GM23338 (cell line): ENCODE data around the gene DUSP5. TPM values are rescaled to one million over a fixed set of nuclear protein-coding genes. Genes with fewer than 3 reads are reported as not detected.

Experiments
- ATAC-seq: fragments of 200-7000 bp; cut with Tn5 transposase; 3 replicates; pipeline ENCODE4 v1.9.1; 2020
- DNase-seq: peaks from one replicate; pipeline ENCODE4 v3.0.0-alpha.2; 2015; ENCODE audit warnings: low spot score
- H2AFZ ChIP-seq: fragments of 200-600 bp; sonication (generic); 2 replicates; pipeline ENCODE4 v1.8.0; 2016; ENCODE audit warnings: antibody characterized with exemption, mild to moderate bottlenecking, moderate library complexity
- H3F3A ChIP-seq: fragments of 200-600 bp; sonication (generic); replicated peaks from 2 replicates; pipeline ENCODE4 v1.8.0; 2017; ENCODE audit warnings: antibody characterized with exemption, mixed run types, low read depth
- H3K27ac ChIP-seq: fragments of 200-600 bp; sonication (generic); 2 replicates; pipeline ENCODE4 v1.6.1; 2016; ENCODE audit warnings: low read depth
- H3K27me3 ChIP-seq: fragments of 200-600 bp; sonication (generic); 2 replicates; pipeline ENCODE4 v1.8.0; 2016; ENCODE audit warnings: mild to moderate bottlenecking, mixed run types, moderate library complexity; ENCODE audit not compliant: insufficient read depth
- H3K36me3 ChIP-seq: fragments of 200-600 bp; sonication (generic); 2 replicates; pipeline ENCODE4 v1.8.0; 2016; ENCODE audit warnings: mild to moderate bottlenecking; ENCODE audit not compliant: insufficient read depth
- H3K4me1 ChIP-seq: fragments of 200-600 bp; sonication (generic); 2 replicates; pipeline ENCODE4 v1.8.0; 2016; ENCODE audit warnings: mild to moderate bottlenecking, moderate library complexity; ENCODE audit not compliant: insufficient read depth
- H3K4me2 ChIP-seq: fragments of 200-600 bp; sonication (generic); 2 replicates; pipeline ENCODE4 v1.7.1; 2017; ENCODE audit warnings: mixed run types
- H3K4me3 ChIP-seq: fragments of 200-600 bp; sonication (generic); 2 replicates; pipeline ENCODE4 v1.6.1; 2016; ENCODE audit warnings: mixed run types
- H3K79me2 ChIP-seq: fragments of 200-600 bp; sonication (generic); replicated peaks from 2 replicates; pipeline ENCODE4 v1.8.0; 2017; ENCODE audit warnings: mild to moderate bottlenecking; ENCODE audit not compliant: insufficient read depth
- H3K9me2 ChIP-seq: fragments of 200-600 bp; sonication (generic); 2 replicates; pipeline ENCODE4 v1.8.0; 2017; ENCODE audit not compliant: insufficient read depth
- H4K20me1 ChIP-seq: fragments of 200-600 bp; sonication (generic); replicated peaks from 2 replicates; pipeline ENCODE4 v1.8.0; 2017; ENCODE audit warnings: mild to moderate bottlenecking; ENCODE audit not compliant: insufficient read depth
- H3K27ac Mint-ChIP-seq: 2 replicates; pipeline ENCODE4 v1.8.0; 2020; ENCODE audit warnings: inconsistent platforms, mild to moderate bottlenecking, moderate library complexity, mixed read lengths
- H3K27me3 Mint-ChIP-seq: 3 replicates; pipeline ENCODE4 v1.8.0; 2022; ENCODE audit warnings: low read depth, mild to moderate bottlenecking, moderate library complexity, mixed read lengths, inconsistent platforms; ENCODE audit not compliant: insufficient read depth, poor library complexity
- H3K36me3 Mint-ChIP-seq: 3 replicates; pipeline ENCODE4 v1.8.0; 2021; ENCODE audit warnings: low read depth, mild to moderate bottlenecking, inconsistent platforms, moderate library complexity, mixed read lengths
- H3K4me1 Mint-ChIP-seq: 3 replicates; pipeline ENCODE4 v1.8.0; 2020; ENCODE audit warnings: mild to moderate bottlenecking, inconsistent platforms, mixed read lengths
- H3K4me3 Mint-ChIP-seq: 3 replicates; pipeline ENCODE4 v1.8.0; 2021; ENCODE audit warnings: moderate library complexity, mild to moderate bottlenecking, inconsistent platforms, mixed read lengths
- H3K9me3 Mint-ChIP-seq: 3 replicates; pipeline ENCODE4 v1.8.0; 2020; ENCODE audit warnings: moderate library complexity, mild to moderate bottlenecking, inconsistent platforms, mixed read lengths
- CREB1 ChIP-seq: fragments of 250-450 bp; sonication (Bioruptor Pico); IDR thresholded peaks from 2 replicates; pipeline ENCODE4 v1.5.0; 2020; ENCODE audit warnings: low read depth, mild to moderate bottlenecking, moderate library complexity
- EZH2 ChIP-seq: fragments of 200-600 bp; sonication (generic); IDR thresholded peaks from one replicate; pipeline ENCODE4 v1.8.0; 2017; ENCODE audit warnings: antibody characterized with exemption, mild to moderate bottlenecking, low read depth; ENCODE audit not compliant: unreplicated experiment
- EZH2phosphoT487 ChIP-seq: fragments of 200-600 bp; sonication (generic); IDR thresholded peaks from one replicate; pipeline ENCODE4 v1.8.1; 2018; ENCODE audit warnings: antibody characterized with exemption; ENCODE audit not compliant: unreplicated experiment
- JUNB ChIP-seq: IDR thresholded peaks from one replicate; pipeline ENCODE4 v1.6.1; 2016; ENCODE audit warnings: antibody characterized with exemption; ENCODE audit not compliant: unreplicated experiment
- NANOG ChIP-seq: IDR thresholded peaks from 2 replicates; pipeline ENCODE4 v1.6.1; 2016; ENCODE audit warnings: antibody characterized with exemption, borderline replicate concordance
- POLR2AphosphoS5 ChIP-seq: IDR thresholded peaks from 2 replicates; pipeline ENCODE4 v1.6.1; 2016; ENCODE audit warnings: antibody characterized with exemption, low read depth
- STAT1 ChIP-seq: IDR thresholded peaks from one replicate; pipeline ENCODE4 v1.6.1; 2016; ENCODE audit warnings: antibody characterized with exemption; ENCODE audit not compliant: unreplicated experiment
- ZNF114 ChIP-seq: fragments of 250-450 bp; sonication (Bioruptor Pico); IDR thresholded peaks from 2 replicates; pipeline ENCODE4 v1.5.0; 2020; ENCODE audit warnings: mild to moderate bottlenecking, moderate library complexity
- ZNF331 ChIP-seq: fragments of 250-450 bp; sonication (Bioruptor Pico); IDR thresholded peaks from 2 replicates; pipeline ENCODE4 v1.5.0; 2020; ENCODE audit warnings: low read depth, mild to moderate bottlenecking, moderate library complexity
- polyA plus RNA-seq: library from polyadenylated mRNA; unstranded; fragments of >200 nt; fragmentation: Nextera tagmentation; extraction: Ambion mirVana; gene quantifications from 2 replicates; pipeline ENCODE4 v1.2.1, GENCODE V29; 2016
- total RNA-seq: library from RNA; depleted of rRNA; stranded (reverse); fragments of >200 nt; shearing (Covaris generic); gene quantifications from 2 replicates; pipeline ENCODE4 v1.2.3, GENCODE V29; 2014
- TF ChIP-seq, protein P1 (sequence below): fragments of 250-450 bp; sonication (Bioruptor Pico); IDR thresholded peaks from 2 replicates; pipeline ENCODE4 v1.5.0; 2020; ENCODE audit warnings: mild to moderate bottlenecking, moderate library complexity
- TF ChIP-seq, protein P2 (sequence below), 2 experiments: fragments of 200-600 bp in 1 of 2; sonication (generic) in 1 of 2; conservative IDR thresholded peaks; 2 replicates each; pipeline versions ENCODE4 v1.5.1 to v1.6.1; 2016 to 2017; ENCODE audit warnings: antibody characterized with exemption in 2 of 2, low read depth in 2 of 2, mild to moderate bottlenecking in 2 of 2, moderate library complexity in 1 of 2
- TF ChIP-seq, protein P3 (sequence below): IDR thresholded peaks from one replicate; pipeline ENCODE4 v1.6.1; 2018; ENCODE audit warnings: antibody characterized with exemption; ENCODE audit not compliant: unreplicated experiment
- TF ChIP-seq, protein P4 (sequence below): IDR thresholded peaks from 2 replicates; pipeline ENCODE4 v1.6.1; 2016; ENCODE audit warnings: antibody characterized with exemption

The DUSP5 gene
- total and polyA plus RNA-seq, 2 experiments from 2014 or later = 10.8 to 35.9 TPM

DNA sequence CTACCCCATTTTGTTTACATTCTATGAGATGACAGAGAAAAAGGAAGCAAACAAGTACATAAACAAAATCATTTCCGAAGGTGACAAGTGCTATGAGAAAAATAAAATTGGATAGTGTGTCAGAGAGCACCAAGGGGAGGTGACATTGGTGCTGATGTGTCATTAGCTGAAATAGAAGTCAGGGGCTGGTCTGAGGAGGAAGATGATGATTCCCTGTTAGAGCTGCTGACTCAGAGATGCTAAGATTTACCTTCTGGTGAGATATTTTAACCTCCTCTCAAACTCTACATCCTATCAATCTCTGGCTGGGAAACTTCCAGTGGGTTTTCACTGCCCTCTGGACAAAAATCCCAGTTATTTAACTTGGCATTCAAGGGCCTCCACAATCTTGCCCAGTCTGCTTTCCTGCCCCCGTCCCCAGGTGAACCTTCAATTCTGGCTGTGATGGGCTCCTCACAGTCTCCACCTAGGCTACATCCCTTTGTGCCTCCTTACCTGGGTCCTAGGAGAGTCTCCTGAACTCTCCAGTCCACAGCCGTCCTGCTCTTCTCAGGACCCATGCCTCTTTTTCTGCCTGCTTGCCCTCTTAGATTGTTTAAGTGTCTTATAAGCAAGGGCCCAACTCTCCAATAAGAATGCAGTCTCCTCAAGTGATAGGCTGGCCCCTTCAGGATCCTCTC, 26.6 kb downstream of the DUSP5 start:
- TF ChIP-seq STAT1 (no peak), NANOG (no peak), POLR2AphosphoS5 (no peak), ZNF331 (CRISPR knock-in tag) (no peak), EZH2phosphoT487 (no peak), JUNB (no peak), EZH2 (no peak), CREB1 (CRISPR knock-in tag) (no peak), ZNF114 (CRISPR knock-in tag) (no peak)
- TF ChIP-seq, protein P1, sequence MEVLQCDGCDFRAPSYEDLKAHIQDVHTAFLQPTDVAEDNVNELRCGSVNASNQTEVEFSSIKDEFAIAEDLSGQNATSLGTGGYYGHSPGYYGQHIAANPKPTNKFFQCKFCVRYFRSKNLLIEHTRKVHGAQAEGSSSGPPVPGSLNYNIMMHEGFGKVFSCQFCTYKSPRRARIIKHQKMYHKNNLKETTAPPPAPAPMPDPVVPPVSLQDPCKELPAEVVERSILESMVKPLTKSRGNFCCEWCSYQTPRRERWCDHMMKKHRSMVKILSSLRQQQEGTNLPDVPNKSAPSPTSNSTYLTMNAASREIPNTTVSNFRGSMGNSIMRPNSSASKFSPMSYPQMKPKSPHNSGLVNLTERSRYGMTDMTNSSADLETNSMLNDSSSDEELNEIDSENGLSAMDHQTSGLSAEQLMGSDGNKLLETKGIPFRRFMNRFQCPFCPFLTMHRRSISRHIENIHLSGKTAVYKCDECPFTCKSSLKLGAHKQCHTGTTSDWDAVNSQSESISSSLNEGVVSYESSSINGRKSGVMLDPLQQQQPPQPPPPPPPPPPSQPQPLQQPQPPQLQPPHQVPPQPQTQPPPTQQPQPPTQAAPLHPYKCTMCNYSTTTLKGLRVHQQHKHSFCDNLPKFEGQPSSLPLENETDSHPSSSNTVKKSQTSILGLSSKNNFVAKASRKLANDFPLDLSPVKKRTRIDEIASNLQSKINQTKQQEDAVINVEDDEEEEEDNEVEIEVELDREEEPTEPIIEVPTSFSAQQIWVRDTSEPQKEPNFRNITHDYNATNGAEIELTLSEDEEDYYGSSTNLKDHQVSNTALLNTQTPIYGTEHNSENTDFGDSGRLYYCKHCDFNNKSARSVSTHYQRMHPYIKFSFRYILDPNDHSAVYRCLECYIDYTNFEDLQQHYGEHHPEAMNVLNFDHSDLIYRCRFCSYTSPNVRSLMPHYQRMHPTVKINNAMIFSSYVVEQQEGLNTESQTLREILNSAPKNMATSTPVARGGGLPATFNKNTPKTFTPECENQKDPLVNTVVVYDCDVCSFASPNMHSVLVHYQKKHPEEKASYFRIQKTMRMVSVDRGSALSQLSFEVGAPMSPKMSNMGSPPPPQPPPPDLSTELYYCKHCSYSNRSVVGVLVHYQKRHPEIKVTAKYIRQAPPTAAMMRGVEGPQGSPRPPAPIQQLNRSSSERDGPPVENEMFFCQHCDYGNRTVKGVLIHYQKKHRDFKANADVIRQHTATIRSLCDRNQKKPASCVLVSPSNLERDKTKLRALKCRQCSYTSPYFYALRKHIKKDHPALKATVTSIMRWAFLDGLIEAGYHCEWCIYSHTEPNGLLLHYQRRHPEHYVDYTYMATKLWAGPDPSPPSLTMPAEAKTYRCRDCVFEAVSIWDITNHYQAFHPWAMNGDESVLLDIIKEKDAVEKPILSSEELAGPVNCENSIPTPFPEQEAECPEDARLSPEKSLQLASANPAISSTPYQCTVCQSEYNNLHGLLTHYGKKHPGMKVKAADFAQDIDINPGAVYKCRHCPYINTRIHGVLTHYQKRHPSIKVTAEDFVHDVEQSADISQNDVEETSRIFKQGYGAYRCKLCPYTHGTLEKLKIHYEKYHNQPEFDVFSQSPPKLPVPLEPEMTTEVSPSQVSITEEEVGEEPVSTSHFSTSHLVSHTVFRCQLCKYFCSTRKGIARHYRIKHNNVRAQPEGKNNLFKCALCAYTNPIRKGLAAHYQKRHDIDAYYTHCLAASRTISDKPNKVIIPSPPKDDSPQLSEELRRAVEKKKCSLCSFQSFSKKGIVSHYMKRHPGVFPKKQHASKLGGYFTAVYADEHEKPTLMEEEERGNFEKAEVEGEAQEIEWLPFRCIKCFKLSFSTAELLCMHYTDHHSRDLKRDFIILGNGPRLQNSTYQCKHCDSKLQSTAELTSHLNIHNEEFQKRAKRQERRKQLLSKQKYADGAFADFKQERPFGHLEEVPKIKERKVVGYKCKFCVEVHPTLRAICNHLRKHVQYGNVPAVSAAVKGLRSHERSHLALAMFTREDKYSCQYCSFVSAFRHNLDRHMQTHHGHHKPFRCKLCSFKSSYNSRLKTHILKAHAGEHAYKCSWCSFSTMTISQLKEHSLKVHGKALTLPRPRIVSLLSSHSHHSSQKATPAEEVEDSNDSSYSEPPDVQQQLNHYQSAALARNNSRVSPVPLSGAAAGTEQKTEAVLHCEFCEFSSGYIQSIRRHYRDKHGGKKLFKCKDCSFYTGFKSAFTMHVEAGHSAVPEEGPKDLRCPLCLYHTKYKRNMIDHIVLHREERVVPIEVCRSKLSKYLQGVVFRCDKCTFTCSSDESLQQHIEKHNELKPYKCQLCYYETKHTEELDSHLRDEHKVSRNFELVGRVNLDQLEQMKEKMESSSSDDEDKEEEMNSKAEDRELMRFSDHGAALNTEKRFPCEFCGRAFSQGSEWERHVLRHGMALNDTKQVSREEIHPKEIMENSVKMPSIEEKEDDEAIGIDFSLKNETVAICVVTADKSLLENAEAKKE = no peak
- TF ChIP-seq, protein P2, sequence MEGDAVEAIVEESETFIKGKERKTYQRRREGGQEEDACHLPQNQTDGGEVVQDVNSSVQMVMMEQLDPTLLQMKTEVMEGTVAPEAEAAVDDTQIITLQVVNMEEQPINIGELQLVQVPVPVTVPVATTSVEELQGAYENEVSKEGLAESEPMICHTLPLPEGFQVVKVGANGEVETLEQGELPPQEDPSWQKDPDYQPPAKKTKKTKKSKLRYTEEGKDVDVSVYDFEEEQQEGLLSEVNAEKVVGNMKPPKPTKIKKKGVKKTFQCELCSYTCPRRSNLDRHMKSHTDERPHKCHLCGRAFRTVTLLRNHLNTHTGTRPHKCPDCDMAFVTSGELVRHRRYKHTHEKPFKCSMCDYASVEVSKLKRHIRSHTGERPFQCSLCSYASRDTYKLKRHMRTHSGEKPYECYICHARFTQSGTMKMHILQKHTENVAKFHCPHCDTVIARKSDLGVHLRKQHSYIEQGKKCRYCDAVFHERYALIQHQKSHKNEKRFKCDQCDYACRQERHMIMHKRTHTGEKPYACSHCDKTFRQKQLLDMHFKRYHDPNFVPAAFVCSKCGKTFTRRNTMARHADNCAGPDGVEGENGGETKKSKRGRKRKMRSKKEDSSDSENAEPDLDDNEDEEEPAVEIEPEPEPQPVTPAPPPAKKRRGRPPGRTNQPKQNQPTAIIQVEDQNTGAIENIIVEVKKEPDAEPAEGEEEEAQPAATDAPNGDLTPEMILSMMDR (conservative IDR thresholded peaks at IDR 0.05; ENCODE audit: low read depth in 2 of 2) = no peak
- TF ChIP-seq, protein P3, sequence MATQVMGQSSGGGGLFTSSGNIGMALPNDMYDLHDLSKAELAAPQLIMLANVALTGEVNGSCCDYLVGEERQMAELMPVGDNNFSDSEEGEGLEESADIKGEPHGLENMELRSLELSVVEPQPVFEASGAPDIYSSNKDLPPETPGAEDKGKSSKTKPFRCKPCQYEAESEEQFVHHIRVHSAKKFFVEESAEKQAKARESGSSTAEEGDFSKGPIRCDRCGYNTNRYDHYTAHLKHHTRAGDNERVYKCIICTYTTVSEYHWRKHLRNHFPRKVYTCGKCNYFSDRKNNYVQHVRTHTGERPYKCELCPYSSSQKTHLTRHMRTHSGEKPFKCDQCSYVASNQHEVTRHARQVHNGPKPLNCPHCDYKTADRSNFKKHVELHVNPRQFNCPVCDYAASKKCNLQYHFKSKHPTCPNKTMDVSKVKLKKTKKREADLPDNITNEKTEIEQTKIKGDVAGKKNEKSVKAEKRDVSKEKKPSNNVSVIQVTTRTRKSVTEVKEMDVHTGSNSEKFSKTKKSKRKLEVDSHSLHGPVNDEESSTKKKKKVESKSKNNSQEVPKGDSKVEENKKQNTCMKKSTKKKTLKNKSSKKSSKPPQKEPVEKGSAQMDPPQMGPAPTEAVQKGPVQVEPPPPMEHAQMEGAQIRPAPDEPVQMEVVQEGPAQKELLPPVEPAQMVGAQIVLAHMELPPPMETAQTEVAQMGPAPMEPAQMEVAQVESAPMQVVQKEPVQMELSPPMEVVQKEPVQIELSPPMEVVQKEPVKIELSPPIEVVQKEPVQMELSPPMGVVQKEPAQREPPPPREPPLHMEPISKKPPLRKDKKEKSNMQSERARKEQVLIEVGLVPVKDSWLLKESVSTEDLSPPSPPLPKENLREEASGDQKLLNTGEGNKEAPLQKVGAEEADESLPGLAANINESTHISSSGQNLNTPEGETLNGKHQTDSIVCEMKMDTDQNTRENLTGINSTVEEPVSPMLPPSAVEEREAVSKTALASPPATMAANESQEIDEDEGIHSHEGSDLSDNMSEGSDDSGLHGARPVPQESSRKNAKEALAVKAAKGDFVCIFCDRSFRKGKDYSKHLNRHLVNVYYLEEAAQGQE = no peak
- TF ChIP-seq, protein P4, sequence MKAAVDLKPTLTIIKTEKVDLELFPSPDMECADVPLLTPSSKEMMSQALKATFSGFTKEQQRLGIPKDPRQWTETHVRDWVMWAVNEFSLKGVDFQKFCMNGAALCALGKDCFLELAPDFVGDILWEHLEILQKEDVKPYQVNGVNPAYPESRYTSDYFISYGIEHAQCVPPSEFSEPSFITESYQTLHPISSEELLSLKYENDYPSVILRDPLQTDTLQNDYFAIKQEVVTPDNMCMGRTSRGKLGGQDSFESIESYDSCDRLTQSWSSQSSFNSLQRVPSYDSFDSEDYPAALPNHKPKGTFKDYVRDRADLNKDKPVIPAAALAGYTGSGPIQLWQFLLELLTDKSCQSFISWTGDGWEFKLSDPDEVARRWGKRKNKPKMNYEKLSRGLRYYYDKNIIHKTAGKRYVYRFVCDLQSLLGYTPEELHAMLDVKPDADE = no peak
- no peak overlapping the region for H3K27ac Mint-ChIP-seq
- no peaks in the 10 kb centered on the region for H3K9me3 Mint-ChIP-seq
- peaks cover 5% of the 10 kb centered on the region for H3K27me3 Mint-ChIP-seq
- H3K36me3 Mint-ChIP-seq = no peaks in the 10 kb centered on the region
- H3K79me2 ChIP-seq = no peaks in the 10 kb centered on the region
- ATAC-seq (no peak), DNase-seq (no peak)
- no peak overlapping the region for H3K27ac ChIP-seq
- H3K27me3 ChIP-seq = no peaks in the 10 kb centered on the region
- no peaks in the 10 kb centered on the region for H3F3A ChIP-seq
- H3K36me3 ChIP-seq = no peaks in the 10 kb centered on the region
- no peak overlapping the region for H3K4me3 ChIP-seq
- peaks cover 31% of the 10 kb centered on the region for H3K4me1 ChIP-seq
- H3K4me1 Mint-ChIP-seq = peaks cover 34% of the 10 kb centered on the region
- H2AFZ ChIP-seq = no peak overlapping the region
- H4K20me1 ChIP-seq = no peaks in the 10 kb centered on the region
- no peak overlapping the region for H3K4me2 ChIP-seq
- H3K9me2 ChIP-seq = no peaks in the 10 kb centered on the region
- no peak overlapping the region for H3K4me3 Mint-ChIP-seq
